ENCODE measurements around the gene DHCR7.

Gene DHCR7

DNA sequence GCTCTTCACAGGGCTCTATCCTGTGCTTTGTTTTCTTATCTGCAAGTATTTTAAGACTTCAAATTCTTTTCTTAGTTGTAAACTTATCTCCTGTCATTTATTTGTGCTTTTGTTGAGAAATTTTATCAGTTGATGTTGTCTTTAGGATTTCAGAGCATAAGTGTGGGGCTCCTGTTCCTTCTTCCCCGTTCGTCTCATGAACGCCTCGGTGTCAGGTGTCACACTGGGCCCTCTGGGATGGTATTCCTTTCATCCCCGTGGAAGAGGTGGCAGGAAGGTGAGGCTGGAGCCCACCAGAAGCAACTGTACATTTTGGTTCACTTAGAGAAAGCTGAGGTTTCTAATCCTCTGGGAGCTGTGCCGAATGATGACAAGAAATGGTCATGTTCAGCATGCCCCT lies 22.8 kb upstream of the DHCR7 start:
- DNase-seq (ENCODE audit: low spot score in 2 of 2) (no peak), ATAC-seq (no peak)
- Mint-ChIP-seq H3K27ac (no peak overlapping the region), H3K9me3 (no peaks in the 10 kb centered on the region), H3K4me3 (no peak overlapping the region), H3K4me1 (no peaks in the 10 kb centered on the region), H3K36me3 (peaks cover 58% of the 10 kb centered on the region)

DNA sequence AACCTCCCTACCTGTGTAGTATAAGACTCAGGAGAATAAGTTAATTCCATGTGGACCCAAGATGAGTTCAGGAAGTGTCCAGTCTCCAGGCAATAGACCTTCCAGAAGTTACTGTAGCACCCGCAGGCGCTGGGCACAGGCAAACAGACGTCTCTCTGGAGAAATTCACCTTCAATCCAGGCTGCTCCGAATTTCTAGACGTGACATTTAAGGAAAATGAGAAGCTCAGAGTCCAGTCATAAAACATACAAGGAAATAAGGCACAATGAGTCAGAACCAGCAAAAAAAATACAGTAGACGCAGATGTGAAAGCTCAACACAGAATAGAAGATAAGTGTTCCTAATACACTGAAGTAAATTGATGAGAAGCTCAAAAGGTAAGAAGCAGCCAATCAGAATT lies 19.0 kb upstream of the DHCR7 start:
- no peak for ATAC-seq
- H3K4me1 Mint-ChIP-seq, result peaks cover 23% of the 10 kb centered on the region
- DNase-seq (ENCODE audit: low spot score in 2 of 2), result no peak
- peaks cover 55% of the 10 kb centered on the region for H3K36me3 Mint-ChIP-seq
- H3K4me3 Mint-ChIP-seq, result no peak overlapping the region
- H3K27ac Mint-ChIP-seq, result peak overlapping the region; percentile 4
- no peaks in the 10 kb centered on the region for H3K9me3 Mint-ChIP-seq

DNA sequence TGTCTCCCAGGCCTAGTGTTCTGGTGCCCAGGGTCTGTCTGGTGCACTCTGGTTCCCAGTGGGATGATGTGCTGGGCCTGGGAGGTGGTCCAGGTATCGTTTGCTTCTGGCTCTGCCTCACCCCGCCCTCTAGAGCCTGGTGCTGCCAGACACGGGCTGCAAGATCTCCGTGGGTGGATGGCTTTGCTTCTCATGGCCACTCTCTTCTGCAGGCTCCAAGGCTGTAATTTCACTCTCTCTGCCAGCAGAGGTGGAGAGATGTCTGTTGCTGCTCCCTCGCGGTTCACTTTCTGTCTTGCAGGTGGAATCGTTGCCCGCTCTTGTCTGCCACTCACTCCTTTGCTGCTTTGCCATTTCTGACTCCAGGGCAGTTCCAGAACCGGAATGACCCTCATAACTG lies 18.2 kb upstream of the DHCR7 start:
- H3K4me3 Mint-ChIP-seq, result no peak overlapping the region
- DNase-seq (ENCODE audit: low spot score in 2 of 2), result no peak
- H3K27ac Mint-ChIP-seq, result no peak overlapping the region
- peaks cover 23% of the 10 kb centered on the region for H3K4me1 Mint-ChIP-seq
- H3K36me3 Mint-ChIP-seq, result peaks cover 54% of the 10 kb centered on the region
- ATAC-seq, result no peak
- no peaks in the 10 kb centered on the region for H3K9me3 Mint-ChIP-seq

DNA sequence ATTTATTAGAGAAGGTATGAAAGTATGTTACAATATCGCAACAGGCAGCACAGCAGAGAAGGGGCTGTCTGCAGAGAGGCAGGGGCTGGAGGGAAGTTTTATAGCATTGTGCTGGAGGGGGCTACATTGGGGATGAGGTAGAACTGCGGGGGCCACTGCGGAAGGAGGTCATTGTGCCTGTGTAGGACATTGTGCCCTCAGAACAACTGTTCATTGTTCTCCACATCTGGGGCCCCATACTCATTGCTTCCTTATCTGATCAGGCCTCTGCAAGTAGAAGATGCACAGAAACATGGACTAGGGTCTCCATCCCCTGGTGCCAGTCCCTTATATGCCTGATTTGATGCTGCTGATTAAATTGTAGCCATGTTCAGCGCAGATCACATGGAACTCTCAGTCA lies 16.9 kb upstream of the DHCR7 start:
- no peaks in the 10 kb centered on the region for H3K9me3 Mint-ChIP-seq
- no peak for ATAC-seq
- peaks cover 25% of the 10 kb centered on the region for H3K4me1 Mint-ChIP-seq
- H3K36me3 Mint-ChIP-seq, result peaks cover 65% of the 10 kb centered on the region
- no peak overlapping the region for H3K4me3 Mint-ChIP-seq
- no peak overlapping the region for H3K27ac Mint-ChIP-seq
- no peak for DNase-seq (ENCODE audit: low spot score in 2 of 2)

DNA sequence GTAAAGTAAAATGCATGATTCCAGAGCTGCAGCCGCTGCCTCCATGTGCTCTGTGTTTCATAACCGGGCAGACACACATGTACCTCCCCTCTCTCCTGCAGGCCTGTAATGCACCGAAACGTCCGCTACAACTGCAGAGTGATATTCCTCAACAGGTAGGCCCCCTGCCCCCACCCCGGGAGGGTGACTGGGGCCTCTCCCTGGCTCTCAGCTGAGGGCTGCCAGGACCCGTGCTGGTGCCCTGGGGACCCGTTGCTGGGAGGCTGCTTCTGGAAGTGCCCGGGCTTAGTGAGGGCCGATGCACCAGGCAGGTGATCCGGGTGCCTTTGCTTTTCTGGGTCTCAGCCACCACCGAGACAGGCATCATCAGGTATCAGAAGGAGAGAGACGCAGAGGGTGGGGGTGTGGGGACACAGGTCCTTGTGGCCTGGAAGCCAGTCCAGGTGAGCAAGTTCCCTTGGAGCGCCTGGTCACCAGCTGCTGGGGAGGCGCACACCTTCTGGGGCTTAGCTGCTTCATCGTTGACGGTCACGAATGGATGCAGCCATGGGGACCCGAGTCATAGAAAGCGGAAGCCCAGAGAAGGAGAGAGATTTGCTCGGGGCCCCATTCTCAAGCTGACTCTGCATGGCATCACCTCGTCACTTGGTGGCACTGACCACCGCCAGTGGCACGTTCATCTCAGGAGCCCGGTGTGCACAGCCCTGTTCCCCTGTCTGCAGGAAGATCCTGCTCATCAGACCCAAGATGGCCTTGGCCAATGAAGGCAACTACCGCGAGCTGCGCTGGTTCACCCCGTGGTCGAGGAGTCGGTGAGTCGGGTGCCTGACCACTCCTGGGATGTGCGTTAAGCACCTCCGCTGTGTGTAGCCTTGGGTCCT lies 15.4 kb upstream of the DHCR7 start:
- H3K9me3 Mint-ChIP-seq, result no peaks in the 10 kb centered on the region
- peaks cover 33% of the 10 kb centered on the region for H3K4me1 Mint-ChIP-seq
- peak overlapping the region; percentile 29 for H3K27ac Mint-ChIP-seq
- peaks cover 80% of the 10 kb centered on the region for H3K36me3 Mint-ChIP-seq
- ATAC-seq (no peak), DNase-seq (ENCODE audit: low spot score in 2 of 2) (no peak)
- no peak overlapping the region for H3K4me3 Mint-ChIP-seq

DNA sequence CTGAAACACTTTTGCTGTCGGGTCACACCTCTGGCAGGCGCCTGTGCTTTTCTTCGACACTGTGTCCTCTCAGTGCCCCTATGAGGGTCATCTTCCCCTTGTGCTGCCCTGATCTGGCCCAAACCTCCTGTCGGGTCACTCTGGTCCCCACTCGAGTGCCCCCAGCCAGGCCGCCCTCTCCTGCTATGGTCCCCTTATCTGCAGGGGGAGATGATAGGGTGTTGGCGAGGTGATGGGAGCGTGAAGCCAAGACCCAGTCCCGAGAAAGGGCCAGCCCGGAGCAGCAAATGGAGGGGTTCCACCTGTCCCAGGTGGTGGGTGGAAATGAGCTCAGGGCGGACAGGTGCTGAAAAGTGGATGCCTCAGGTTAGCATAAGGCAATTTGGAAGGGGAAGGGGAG lies 14.5 kb upstream of the DHCR7 start:
- Mint-ChIP-seq H3K27ac (peak overlapping the region; percentile 29), H3K9me3 (no peaks in the 10 kb centered on the region), H3K36me3 (peaks cover 85% of the 10 kb centered on the region), H3K4me1 (peaks cover 33% of the 10 kb centered on the region), H3K4me3 (no peak overlapping the region)
- ATAC-seq (no peak), DNase-seq (ENCODE audit: low spot score in 2 of 2) (no peak)

DNA sequence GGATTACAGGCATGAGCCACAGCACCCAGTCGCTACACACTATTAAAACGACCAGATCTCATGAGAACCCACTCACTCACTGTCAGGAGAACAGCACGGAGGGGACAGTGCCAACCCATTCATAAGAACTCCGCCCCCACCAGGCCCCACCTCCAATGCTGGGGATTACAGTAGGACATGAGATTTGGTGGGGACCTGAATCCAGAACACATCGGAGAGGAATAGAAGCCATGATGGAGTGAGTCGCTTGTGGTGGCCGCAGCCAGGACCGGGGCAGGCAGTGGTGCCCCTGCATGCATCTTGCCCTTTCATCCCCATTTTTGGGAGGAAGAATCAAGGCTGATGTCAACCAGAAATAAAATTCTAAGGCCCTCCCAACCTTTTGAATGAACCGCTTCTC lies 13.5 kb upstream of the DHCR7 start:
- DNase-seq (ENCODE audit: low spot score in 2 of 2) (no peak), ATAC-seq (no peak)
- Mint-ChIP-seq H3K4me3 (no peak overlapping the region), H3K4me1 (peaks cover 34% of the 10 kb centered on the region), H3K36me3 (peaks cover 87% of the 10 kb centered on the region), H3K9me3 (no peaks in the 10 kb centered on the region), H3K27ac (no peak overlapping the region)

DNA sequence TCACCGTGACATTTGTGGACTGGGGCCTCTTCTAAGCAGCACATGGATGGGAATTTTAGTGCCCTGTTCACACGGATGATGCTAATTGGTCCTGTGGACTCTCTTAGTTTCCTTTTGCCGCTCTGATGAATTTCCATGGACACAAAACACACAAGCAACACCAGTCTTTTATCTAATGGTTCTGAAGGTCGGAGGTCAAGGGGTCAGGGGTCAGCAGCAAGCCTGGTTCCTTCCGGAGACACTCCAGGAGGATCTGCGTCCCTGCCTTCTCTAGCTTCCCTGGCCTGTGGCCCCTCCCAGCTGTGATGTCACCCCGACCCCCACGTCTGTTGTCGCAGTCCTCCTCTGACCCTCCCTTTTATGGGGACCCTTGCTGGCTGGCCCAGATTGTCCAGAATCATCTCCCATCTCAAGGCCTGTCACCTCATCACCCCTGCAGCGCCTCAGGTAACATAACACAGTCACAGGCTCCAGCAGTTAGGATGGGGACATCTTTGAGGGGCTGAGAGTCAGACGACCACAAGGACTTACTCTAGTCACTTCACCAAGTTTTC lies 11.7 kb upstream of the DHCR7 start:
- ATAC-seq, result no peak
- H3K9me3 Mint-ChIP-seq, result no peaks in the 10 kb centered on the region
- peak overlapping the region; percentile 36 for H3K27ac Mint-ChIP-seq
- H3K4me1 Mint-ChIP-seq, result peaks cover 43% of the 10 kb centered on the region
- DNase-seq (ENCODE audit: low spot score in 2 of 2), result no peak
- H3K4me3 Mint-ChIP-seq, result no peak overlapping the region
- H3K36me3 Mint-ChIP-seq, result peaks cover 90% of the 10 kb centered on the region

DNA sequence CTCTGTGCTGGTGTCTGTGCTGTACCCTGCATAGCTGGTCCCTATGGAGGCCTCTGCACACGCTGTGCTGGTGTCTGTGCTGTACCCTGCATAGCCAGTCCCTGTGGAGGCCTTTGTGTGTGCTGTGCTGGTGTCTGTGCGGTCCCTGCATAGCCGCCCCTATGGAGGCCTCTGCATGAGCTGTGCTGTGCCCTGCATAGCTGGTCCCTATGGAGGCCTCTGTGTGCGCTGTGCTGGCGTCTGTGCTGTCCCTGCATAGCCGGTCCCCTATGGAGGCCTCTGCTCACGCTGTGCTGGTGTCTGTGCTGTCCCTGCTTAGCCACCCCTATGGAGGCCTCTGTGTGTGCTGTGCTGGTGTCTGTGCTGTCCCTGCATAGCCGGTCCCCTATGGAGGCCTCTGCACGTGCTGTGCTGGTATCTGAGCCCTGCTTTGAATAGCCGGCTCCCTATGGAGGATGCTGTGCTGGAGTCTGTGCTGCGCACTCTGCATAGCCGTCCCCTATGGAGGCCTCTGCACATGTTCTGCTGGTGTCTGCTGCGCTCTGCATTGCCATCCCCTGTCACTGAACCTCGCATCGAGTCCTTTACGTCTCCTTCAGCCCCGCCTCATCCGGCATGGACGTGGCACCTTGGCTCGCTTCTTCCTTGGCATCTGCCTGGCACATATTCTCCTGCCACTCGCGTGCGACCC lies 11.0 kb upstream of the DHCR7 start:
- no peak for ATAC-seq
- no peak for DNase-seq (ENCODE audit: low spot score in 2 of 2)
- H3K4me1 Mint-ChIP-seq, result peaks cover 48% of the 10 kb centered on the region
- no peak overlapping the region for H3K4me3 Mint-ChIP-seq
- no peak overlapping the region for H3K27ac Mint-ChIP-seq
- H3K36me3 Mint-ChIP-seq, result peaks cover 86% of the 10 kb centered on the region
- H3K9me3 Mint-ChIP-seq, result no peaks in the 10 kb centered on the region

DNA sequence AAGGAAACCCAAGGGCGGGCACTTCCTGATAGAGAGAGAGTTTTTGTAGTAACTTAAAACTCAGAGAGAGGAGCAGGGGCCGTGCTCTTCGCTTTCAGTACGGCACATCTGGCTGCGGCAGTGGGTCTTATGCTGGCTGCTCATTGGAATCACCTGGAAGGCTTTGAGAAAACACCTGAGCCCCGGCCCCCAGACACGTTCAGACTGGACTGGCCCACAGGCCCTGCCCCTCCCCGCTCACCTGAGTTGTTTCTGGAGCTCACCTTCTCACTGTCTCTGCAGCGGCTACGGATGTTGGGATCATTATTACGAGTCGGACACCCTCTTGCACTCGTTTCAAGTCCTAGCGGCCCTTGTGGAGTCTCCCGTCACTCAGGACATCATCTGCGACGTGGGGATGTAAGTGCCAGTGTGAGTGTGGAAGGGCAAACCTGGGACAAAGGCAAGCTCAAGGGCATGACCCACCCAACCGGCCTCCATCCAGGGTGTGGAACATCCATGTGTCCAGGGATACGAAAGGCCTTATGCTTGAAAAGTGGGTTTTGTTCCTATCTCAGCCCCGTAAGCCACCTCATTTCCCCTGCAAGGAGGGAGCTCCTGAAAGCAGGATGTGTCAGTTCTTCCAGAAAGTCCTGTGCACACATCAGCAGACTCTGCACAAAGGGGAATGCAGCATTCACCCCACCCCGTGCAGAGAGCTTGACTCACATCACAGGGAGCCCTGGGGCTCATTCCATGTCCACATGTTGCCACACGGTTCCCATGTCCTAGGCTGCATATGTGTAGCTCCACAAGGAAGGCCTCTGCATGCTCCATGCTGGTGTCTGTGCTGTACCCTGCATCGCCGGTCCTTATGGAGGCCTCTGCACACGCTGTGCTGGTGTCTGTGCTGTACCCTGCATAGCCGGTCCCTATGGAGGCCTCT lies 10.2 kb upstream of the DHCR7 start:
- Mint-ChIP-seq H3K36me3 (peaks cover 85% of the 10 kb centered on the region), H3K4me1 (peaks cover 46% of the 10 kb centered on the region), H3K9me3 (no peaks in the 10 kb centered on the region), H3K4me3 (no peak overlapping the region), H3K27ac (no peak overlapping the region)
- ATAC-seq (no peak), DNase-seq (ENCODE audit: low spot score in 2 of 2) (no peak)

DNA sequence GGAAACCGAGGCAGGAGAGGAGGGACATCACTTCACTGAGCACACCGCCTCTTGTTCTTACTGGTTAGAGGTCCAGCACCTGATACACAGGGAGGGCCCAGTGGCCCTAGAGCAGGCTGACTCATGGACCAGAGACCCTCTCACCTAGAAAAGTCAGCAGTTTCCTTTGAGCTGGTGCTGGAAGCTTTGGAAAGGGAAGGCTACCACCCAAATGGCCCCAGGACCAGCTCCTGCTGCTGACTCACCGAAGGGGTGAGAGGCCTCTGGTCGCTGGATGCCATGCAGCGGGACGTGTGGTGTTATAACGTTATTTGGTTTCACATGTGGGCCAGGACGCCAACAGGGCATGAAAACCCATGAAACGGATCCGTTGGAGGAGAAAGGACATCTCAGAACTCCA lies 8.6 kb upstream of the DHCR7 start:
- H3K27ac Mint-ChIP-seq, result no peak overlapping the region
- ATAC-seq (no peak), DNase-seq (ENCODE audit: low spot score in 2 of 2) (no peak)
- H3K4me3 Mint-ChIP-seq, result no peak overlapping the region
- H3K36me3 Mint-ChIP-seq, result peaks cover 87% of the 10 kb centered on the region
- no peaks in the 10 kb centered on the region for H3K9me3 Mint-ChIP-seq
- H3K4me1 Mint-ChIP-seq, result peaks cover 43% of the 10 kb centered on the region

DNA sequence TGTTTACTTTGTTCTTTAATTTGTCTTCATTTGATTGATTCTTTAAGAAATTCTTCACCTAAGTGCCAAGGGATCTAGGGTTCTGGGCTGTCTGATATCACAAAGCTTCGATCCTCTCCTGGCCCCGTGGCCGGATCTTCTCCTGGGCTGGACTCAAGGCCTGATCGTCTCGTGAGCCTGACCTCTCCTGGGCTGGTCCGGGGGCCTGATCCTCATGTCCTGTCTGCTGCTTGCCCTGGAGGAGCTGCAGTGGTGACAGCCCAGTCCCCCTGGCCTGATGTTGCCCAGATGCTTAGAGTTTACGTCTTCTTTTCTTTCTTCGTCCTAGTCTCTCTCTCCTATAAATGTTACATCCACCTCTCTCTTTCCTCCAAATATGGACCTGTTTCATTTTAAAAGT lies 8.1 kb upstream of the DHCR7 start:
- H3K4me1 Mint-ChIP-seq, result peaks cover 48% of the 10 kb centered on the region
- H3K36me3 Mint-ChIP-seq, result peaks cover 83% of the 10 kb centered on the region

DNA sequence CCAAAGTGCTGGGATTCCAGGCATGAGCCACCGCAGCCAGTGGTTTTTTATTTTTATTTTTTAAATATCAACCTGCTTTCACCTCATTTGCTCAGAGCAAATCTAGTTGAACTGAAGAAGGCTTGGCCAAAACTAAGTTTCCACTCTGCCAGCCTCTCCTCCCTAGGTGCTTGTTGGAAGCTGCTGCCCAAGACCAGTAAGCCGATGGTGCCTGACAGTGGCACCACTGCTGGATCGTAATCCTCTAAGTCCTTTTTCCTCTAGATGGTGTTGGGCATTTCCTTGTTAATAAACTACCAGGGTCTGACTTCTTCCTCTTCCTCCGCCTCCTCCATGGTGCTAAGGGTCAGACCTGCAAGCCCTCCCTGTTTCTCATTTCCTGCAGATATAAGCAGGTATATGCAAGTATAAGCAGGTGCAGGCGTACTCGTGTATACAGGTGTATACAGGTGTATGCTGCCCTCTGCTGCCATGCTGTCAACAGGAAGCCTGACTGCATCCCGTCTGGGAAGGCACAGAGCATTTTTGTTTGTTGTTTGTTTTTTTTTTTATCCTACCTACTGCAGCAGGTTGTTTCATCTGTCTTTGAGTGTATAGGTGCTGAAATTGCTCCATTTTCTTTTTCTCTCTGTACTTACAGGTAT lies 6.4 kb upstream of the DHCR7 start:
- Mint-ChIP-seq H3K27ac (peak overlapping the region; percentile 57), H3K4me1 (peaks cover 54% of the 10 kb centered on the region), H3K36me3 (peaks cover 66% of the 10 kb centered on the region), H3K4me3 (peak overlapping the region; percentile 93), H3K9me3 (no peaks in the 10 kb centered on the region)
- ATAC-seq, result no peak
- DNase-seq (ENCODE audit: low spot score in 2 of 2), result no peak

More for the DNA sequence above, 8.1 kb upstream of the DHCR7 start:
- Mint-ChIP-seq H3K27ac (no peak overlapping the region), H3K9me3 (no peaks in the 10 kb centered on the region), H3K4me3 (no peak overlapping the region)
- DNase-seq (ENCODE audit: low spot score in 2 of 2) (no peak), ATAC-seq (no peak)

DNA sequence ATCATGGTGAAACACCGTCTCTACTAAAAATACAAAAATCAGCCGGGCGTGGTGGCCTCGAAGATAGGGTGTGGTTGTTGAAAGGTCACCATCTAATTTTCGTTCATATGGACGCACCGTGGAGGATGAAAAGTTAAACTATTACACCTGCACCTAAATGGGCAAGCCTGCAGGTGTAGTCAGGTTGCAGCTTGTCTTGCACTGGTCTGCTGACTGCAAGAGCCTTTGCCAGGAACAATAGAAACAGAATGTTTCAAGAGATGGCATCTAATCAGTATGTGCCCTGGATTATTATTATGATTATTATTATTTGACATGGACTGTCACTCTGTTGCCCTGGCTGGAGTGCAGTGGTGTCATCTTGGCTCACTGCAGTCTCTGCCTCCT lies 5.7 kb upstream of the DHCR7 start:
- no peak for ATAC-seq
- peak overlapping the region; percentile 85 for H3K27ac Mint-ChIP-seq
- H3K4me1 Mint-ChIP-seq, result peaks cover 58% of the 10 kb centered on the region
- H3K36me3 Mint-ChIP-seq, result peaks cover 60% of the 10 kb centered on the region
- no peak for DNase-seq (ENCODE audit: low spot score in 2 of 2)
- H3K9me3 Mint-ChIP-seq, result no peaks in the 10 kb centered on the region
- H3K4me3 Mint-ChIP-seq, result peak overlapping the region; percentile 93
